HEK293T (cell line): ENCODE measurements around the gene UBQLN1.

Experiments used
- BHLHE40 ChIP-seq: fragments of 450-650 bp; IDR thresholded peaks from 2 replicates; pipeline ENCODE4 v1.6.1; 2016; ENCODE audit warnings: mild to moderate bottlenecking, moderate library complexity, borderline replicate concordance
- ELF4 ChIP-seq: fragments of 450-650 bp; IDR thresholded peaks from 2 replicates; pipeline ENCODE4 v1.6.1; 2017; ENCODE audit warnings: antibody characterized with exemption
- L3MBTL2 ChIP-seq: fragments of 450-650 bp; conservative IDR thresholded peaks from 2 replicates; pipeline ENCODE4 v1.6.1; 2016; ENCODE audit warnings: mild to moderate bottlenecking
- SP1 ChIP-seq: fragments of 450-650 bp; IDR thresholded peaks from 2 replicates; pipeline ENCODE4 v1.6.1; 2017

DNA sequence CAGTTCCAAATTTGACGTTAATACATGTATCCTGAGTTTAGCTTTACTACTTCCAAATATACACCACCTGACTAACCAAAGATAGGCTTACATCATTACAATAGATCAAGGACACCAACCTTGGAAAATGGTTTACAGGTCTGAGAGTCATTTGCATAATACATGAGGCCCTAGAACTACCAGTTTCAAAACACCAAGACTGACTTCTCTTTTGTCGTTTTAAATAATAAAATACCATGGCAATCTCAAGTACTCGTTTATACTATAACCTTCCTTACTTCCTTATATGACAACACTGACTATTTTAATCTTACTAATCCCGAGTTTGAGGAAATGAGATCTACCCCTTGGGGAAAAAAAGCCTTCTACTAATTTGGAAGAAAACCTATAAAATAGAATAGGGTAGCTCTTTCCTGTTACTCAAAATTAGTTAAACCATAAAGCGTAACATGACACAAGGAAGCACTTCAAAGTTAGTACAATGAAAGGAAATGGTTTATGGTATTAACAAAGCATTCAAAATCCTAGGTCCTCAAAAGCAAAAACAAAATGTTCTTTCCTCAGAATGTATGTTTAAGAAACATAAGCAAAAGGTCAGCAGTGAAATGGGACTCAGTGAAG is 42.1 kb downstream of the UBQLN1 start:
- TF ChIP-seq L3MBTL2 (no peak), BHLHE40 (no peak), ELF4 (no peak), SP1 (no peak)
